Measurements from ENCODE around the gene PITRM1. TPM values are rescaled to one million over a fixed set of nuclear protein-coding genes. Genes with fewer than 3 reads are reported as not detected.

PITRM1 gene
- total RNA-seq, 1 experiment from 2014 or later, result 40.7 TPM

GRCh38 chr10:3186368-3186767 is 13.8 kb upstream of the PITRM1 start:
- no peak overlapping the region for H3K4me3 Mint-ChIP-seq
- peaks cover 21% of the 10 kb centered on the region for H3K4me1 Mint-ChIP-seq
- DNase-seq (ENCODE audit: low spot score) (no peak), ATAC-seq (no peak)
- no peak overlapping the region for H3K27ac Mint-ChIP-seq
- POLR2A ChIA-PET, result no interaction called here
- no peaks in the 10 kb centered on the region; the same call in 1 of the 2 replicates for H3K36me3 Mint-ChIP-seq
- CTCF ChIA-PET, result no interaction called here
- H3K9me3 Mint-ChIP-seq, result peaks cover 8% of the 10 kb centered on the region
- TF ChIP-seq ZNF416 (CRISPR knock-in tag; IDR thresholded peaks at IDR 0.05) (no peak), ZNF532 (CRISPR knock-in tag; IDR thresholded peaks at IDR 0.05; ENCODE audit: borderline replicate concordance) (no peak), ZNF396 (CRISPR knock-in tag; IDR thresholded peaks at IDR 0.05; ENCODE audit: borderline replicate concordance) (no peak), NR3C1 (CRISPR knock-in tag; conservative IDR thresholded peaks at IDR 0.05; ENCODE audit: low read depth) (no peak), ATF3 (CRISPR knock-in tag; conservative IDR thresholded peaks at IDR 0.05) (no peak), FOXJ3 (CRISPR knock-in tag; IDR thresholded peaks at IDR 0.05; ENCODE audit: borderline replicate concordance) (no peak), ZMAT4 (CRISPR knock-in tag; IDR thresholded peaks at IDR 0.05) (no peak), ZNF232 (CRISPR knock-in tag; IDR thresholded peaks at IDR 0.05) (no peak), CDX4 (CRISPR knock-in tag; IDR thresholded peaks at IDR 0.05; ENCODE audit: borderline replicate concordance) (no peak), EMX1 (CRISPR knock-in tag; IDR thresholded peaks at IDR 0.05) (no peak), ZNF281 (CRISPR knock-in tag; IDR thresholded peaks at IDR 0.05) (no peak), ZBTB21 (CRISPR knock-in tag; IDR thresholded peaks at IDR 0.05; ENCODE audit: borderline replicate concordance) (no peak), ZNF512 (CRISPR knock-in tag; IDR thresholded peaks at IDR 0.05; ENCODE audit: borderline replicate concordance) (no peak)
- H3K27me3 Mint-ChIP-seq (ENCODE audit: low read depth), result peaks cover 5% of the 10 kb centered on the region; the same call in 1 of the 2 replicates

GRCh38 chr10:3185386-3185785 is 12.8 kb upstream of the PITRM1 start:
- no peak overlapping the region for H3K4me3 Mint-ChIP-seq
- H3K27me3 Mint-ChIP-seq (ENCODE audit: low read depth), result peaks cover 5% of the 10 kb centered on the region; the same call in 1 of the 2 replicates
- H3K27ac Mint-ChIP-seq, result no peak overlapping the region
- ChIA-PET CTCF (interaction anchor here (0.6 to 0.7 kb wide), 2 partner anchors 589 to 939 kb away, joined by 3 read pairs; no protein-coding TSS in a partner anchor), POLR2A (no interaction called here)
- ATAC-seq, result no peak
- H3K4me1 Mint-ChIP-seq, result peaks cover 22% of the 10 kb centered on the region
- DNase-seq (ENCODE audit: low spot score), result no peak
- peaks cover 8% of the 10 kb centered on the region for H3K9me3 Mint-ChIP-seq
- no peaks in the 10 kb centered on the region; the same call in 1 of the 2 replicates for H3K36me3 Mint-ChIP-seq
- TF ChIP-seq ZSCAN18 (CRISPR knock-in tag; IDR thresholded peaks at IDR 0.05), result no peak
- no peak for TF ChIP-seq SMAD3 (CRISPR knock-in tag; IDR thresholded peaks at IDR 0.05; ENCODE audit: borderline replicate concordance)
- no peak for TF ChIP-seq IRF2 (CRISPR knock-in tag; IDR thresholded peaks at IDR 0.05; ENCODE audit: borderline replicate concordance, low read depth)
- TF ChIP-seq ZNF512 (CRISPR knock-in tag; IDR thresholded peaks at IDR 0.05; ENCODE audit: borderline replicate concordance), result no peak
- no peak for TF ChIP-seq ZNF263 (CRISPR knock-in tag; IDR thresholded peaks at IDR 0.05; ENCODE audit: low read depth)
- TF ChIP-seq MXD4 (CRISPR knock-in tag; IDR thresholded peaks at IDR 0.05; ENCODE audit: borderline replicate concordance), result no peak
- TF ChIP-seq SOX15 (CRISPR knock-in tag; IDR thresholded peaks at IDR 0.05), result no peak
- no peak for TF ChIP-seq ZNF219 (CRISPR knock-in tag; IDR thresholded peaks at IDR 0.05; ENCODE audit: borderline replicate concordance)
